H9 (cell line): ENCODE results near the gene CDH4. TPM values are rescaled to one million over a fixed set of nuclear protein-coding genes. Genes with fewer than 3 reads are reported as not detected.

ENCODE experiments used
- DNase-seq: peaks from one replicate; pipeline ENCODE4 v3.0.0-alpha.2; 2017
- H2AFZ ChIP-seq: one replicate; pipeline ENCODE4 v1.6.1; 2013; ENCODE audit warnings: mild to moderate bottlenecking, low read length, control low read depth, moderate library complexity
- H2AK5ac ChIP-seq: 2 replicates; pipeline ENCODE4 v1.6.1; 2013; ENCODE audit warnings: low read length, control low read depth, mixed read lengths; ENCODE audit not compliant: insufficient read length
- H2BK120ac ChIP-seq: one replicate; pipeline ENCODE4 v1.6.1; 2013; ENCODE audit warnings: low read depth, mild to moderate bottlenecking, low read length, control low read depth, inconsistent platforms; ENCODE audit not compliant: poor library complexity, severe bottlenecking
- H2BK12ac ChIP-seq: 2 replicates; pipeline ENCODE4 v1.6.1; 2013; ENCODE audit warnings: low read length, control low read depth, mixed read lengths, low read depth; ENCODE audit not compliant: insufficient read length
- H2BK15ac ChIP-seq: 2 replicates; pipeline ENCODE4 v1.6.1; 2013; ENCODE audit warnings: low read depth, low read length, control low read depth
- H2BK20ac ChIP-seq: one replicate; pipeline ENCODE4 v1.6.1; 2013; ENCODE audit warnings: low read depth, mild to moderate bottlenecking, low read length, control low read depth, inconsistent platforms; ENCODE audit not compliant: poor library complexity, severe bottlenecking
- H2BK5ac ChIP-seq: 2 replicates; pipeline ENCODE4 v1.6.1; 2013; ENCODE audit warnings: low read length, control low read depth, mixed read lengths; ENCODE audit not compliant: insufficient read length
- H3K14ac ChIP-seq: 2 replicates; pipeline ENCODE4 v1.6.1; 2013; ENCODE audit warnings: low read length, control low read depth; ENCODE audit not compliant: insufficient read depth
- H3K18ac ChIP-seq: 2 replicates; pipeline ENCODE4 v1.6.1; 2013; ENCODE audit warnings: low read depth, mild to moderate bottlenecking, mixed read lengths, low read length, control low read depth; ENCODE audit not compliant: insufficient read length
- H3K23ac ChIP-seq: 2 replicates; pipeline ENCODE4 v1.6.1; 2013; ENCODE audit warnings: low read length, control low read depth, mixed read lengths, low read depth; ENCODE audit not compliant: insufficient read length
- H3K23me2 ChIP-seq: 2 replicates; pipeline ENCODE4 v1.6.1; 2013; ENCODE audit warnings: low read depth, mild to moderate bottlenecking, mixed read lengths, low read length, control low read depth; ENCODE audit not compliant: insufficient read length, poor library complexity, severe bottlenecking
- H3K27ac ChIP-seq: 2 replicates; pipeline ENCODE4 v1.5.1; 2013; ENCODE audit warnings: low read length, control low read depth, mixed read lengths, low read depth; ENCODE audit not compliant: insufficient read length
- H3K27me3 ChIP-seq: 2 replicates; pipeline ENCODE4 v1.6.1; 2013; ENCODE audit warnings: low read length, control low read depth, inconsistent platforms; ENCODE audit not compliant: insufficient read depth
- H3K4ac ChIP-seq: 2 replicates; pipeline ENCODE4 v1.6.1; 2013; ENCODE audit warnings: low read depth, mild to moderate bottlenecking, control low read depth, inconsistent platforms, low read length, moderate library complexity
- H3K4me1 ChIP-seq: 2 replicates; pipeline ENCODE4 v1.6.1; 2013; ENCODE audit warnings: low read length, control low read depth, inconsistent platforms; ENCODE audit not compliant: insufficient read depth
- H3K4me2 ChIP-seq: 2 replicates; pipeline ENCODE4 v1.6.1; 2013; ENCODE audit warnings: low read length, control low read depth, mixed read lengths; ENCODE audit not compliant: insufficient read length, insufficient read depth
- H3K56ac ChIP-seq: 2 replicates; pipeline ENCODE4 v1.6.1; 2013; ENCODE audit warnings: low read depth, mild to moderate bottlenecking, mixed read lengths, low read length, control low read depth; ENCODE audit not compliant: insufficient read length
- H3K79me1 ChIP-seq: 2 replicates; pipeline ENCODE4 v1.6.1; 2013; ENCODE audit warnings: low read depth, mild to moderate bottlenecking, moderate library complexity, low read length, control low read depth, inconsistent platforms; ENCODE audit not compliant: insufficient read depth, poor library complexity, severe bottlenecking
- H3K79me2 ChIP-seq: 2 replicates; pipeline ENCODE4 v1.6.1; 2013; ENCODE audit warnings: low read length, control low read depth, inconsistent platforms; ENCODE audit not compliant: insufficient read depth
- H3K9ac ChIP-seq: 2 replicates; pipeline ENCODE4 v1.6.1; 2013; ENCODE audit warnings: low read length, control low read depth, mixed read lengths; ENCODE audit not compliant: insufficient read length; ENCODE audit errors: extremely low read depth
- H3K9me3 ChIP-seq: one replicate; pipeline ENCODE4 v1.6.1; 2013; ENCODE audit warnings: low read depth, low read length, inconsistent platforms; ENCODE audit not compliant: control insufficient read depth
- H3T11ph ChIP-seq: one replicate; pipeline ENCODE4 v1.6.1; 2013; ENCODE audit warnings: mild to moderate bottlenecking, low read length, control low read depth, inconsistent platforms
- H4K20me1 ChIP-seq: one replicate; pipeline ENCODE4 v1.6.1; 2013; ENCODE audit not compliant: control insufficient read depth, insufficient read length, insufficient read depth
- H4K5ac ChIP-seq: 2 replicates; pipeline ENCODE4 v1.6.1; 2013; ENCODE audit warnings: low read depth, mild to moderate bottlenecking, mixed read lengths, low read length, control low read depth; ENCODE audit not compliant: insufficient read length
- H4K8ac ChIP-seq: replicated peaks from 2 replicates; pipeline ENCODE4 v1.6.1; 2013; ENCODE audit warnings: low read length, control low read depth, mixed read lengths, low read depth; ENCODE audit not compliant: insufficient read length
- H4K91ac ChIP-seq: 2 replicates; pipeline ENCODE4 v1.6.1; 2013; ENCODE audit warnings: low read depth, mild to moderate bottlenecking, moderate library complexity, mixed read lengths, low read length, control low read depth; ENCODE audit not compliant: insufficient read length
- H3K27ac Mint-ChIP-seq, 3 experiments: 2 replicates in 2 of 3; 3 replicates in 1 of 3; pipeline ENCODE4 v1.8.0; 2020 to 2021; ENCODE audit warnings: mixed read lengths in 3 of 3, mild to moderate bottlenecking in 1 of 3, moderate library complexity in 1 of 3
- H3K27me3 Mint-ChIP-seq: 2 replicates; pipeline ENCODE4 v1.8.0; 2021; ENCODE audit warnings: low read depth, mild to moderate bottlenecking, moderate library complexity, mixed read lengths
- H3K36me3 Mint-ChIP-seq, 3 experiments: 2 replicates in 2 of 3; 3 replicates in 1 of 3; pipeline ENCODE4 v1.8.0; 2020 to 2021; ENCODE audit warnings: low read depth in 3 of 3, mixed read lengths in 3 of 3; ENCODE audit not compliant: insufficient read depth in 1 of 3
- H3K4me1 Mint-ChIP-seq, 2 experiments: 2 replicates each; pipeline ENCODE4 v1.8.0; 2020; ENCODE audit warnings: mixed read lengths in 2 of 2
- H3K4me3 Mint-ChIP-seq, 2 experiments: 2 replicates in 1 of 2; 3 replicates in 1 of 2; pipeline ENCODE4 v1.8.0; 2020 to 2021; ENCODE audit warnings: mild to moderate bottlenecking in 2 of 2, mixed read lengths in 2 of 2, moderate library complexity in 1 of 2
- H3K9me3 Mint-ChIP-seq, 2 experiments: 2 replicates in 1 of 2; 3 replicates in 1 of 2; pipeline ENCODE4 v1.8.0; 2020; ENCODE audit warnings: mild to moderate bottlenecking in 2 of 2, mixed read lengths in 2 of 2, moderate library complexity in 1 of 2
- WGBS: extraction: QIAGEN DNeasy Blood & Tissue Kit; methylation state at CpG from one replicate; pipeline ENCODE4 v1.1.7; 2013; ENCODE audit warnings: missing lambda C conversion rate, low lambda C conversion rate, mixed read lengths; ENCODE audit not compliant: insufficient read length; ENCODE audit errors: extremely low coverage; 5-methylcytosine and 5-hydroxymethylcytosine counted together
- total RNA-seq: library from RNA; stranded (reverse); gene quantifications from 2 replicates; pipeline ENCODE4 v1.2.1, GENCODE V29; 2021
- TF ChIP-seq, protein P1 (sequence below): fragments of 200-600 bp; sonication (generic); conservative IDR thresholded peaks from 3 replicates; pipeline ENCODE4 v1.8.0; 2021; ENCODE audit warnings: antibody characterized with exemption, mild to moderate bottlenecking

The CDH4 gene
- total RNA-seq, 1 experiment from 2014 or later: 3.0 TPM

DNA sequence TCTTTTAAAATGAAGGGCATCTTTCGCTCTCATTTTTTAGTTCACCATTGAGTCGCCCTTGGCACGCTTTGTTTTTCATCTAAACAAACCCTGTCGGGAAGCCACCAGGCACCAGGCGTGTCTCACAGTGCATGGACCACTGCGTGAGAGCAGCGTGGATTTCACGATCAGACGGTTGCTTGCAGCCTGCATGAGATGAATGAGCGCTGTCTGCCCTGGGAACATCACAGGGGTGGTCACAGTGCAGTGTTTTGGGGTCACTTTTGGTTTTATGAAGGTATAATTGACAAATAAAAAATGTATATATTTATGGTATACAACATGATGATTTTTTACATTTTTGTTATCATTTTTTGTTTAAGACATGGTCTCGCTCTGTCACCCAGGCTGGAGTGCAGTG lies 61.3 kb downstream of the CDH4 start:
- Histone ChIP-seq H3K56ac (no peak overlapping the region), H4K8ac (no peak overlapping the region), H2BK12ac (no peak overlapping the region), H2AK5ac (no peak overlapping the region), H4K91ac (no peak overlapping the region), H3K79me2 (no peaks in the 10 kb centered on the region), H3K14ac (no peak overlapping the region), H3K23ac (no peak overlapping the region), H2BK120ac (no peak overlapping the region), H4K5ac (no peak overlapping the region), H3K18ac (no peak overlapping the region), H3K9ac (no peak overlapping the region), H2AFZ (no peak overlapping the region), H3K4me1 (0 out of 2 replicates have a peak, but pooled peaks cover under 1% of the 10 kb centered on the region), H3K79me1 (no peaks in the 10 kb centered on the region), H3K4ac (no peak overlapping the region), H2BK5ac (no peak overlapping the region), H3K27ac (no peak overlapping the region), H3K23me2 (no peaks in the 10 kb centered on the region), H3K9me3 (no peaks in the 10 kb centered on the region), H2BK15ac (no peak overlapping the region), H3T11ph (no peak overlapping the region), H3K27me3 (no peaks in the 10 kb centered on the region), H4K20me1 (no peaks in the 10 kb centered on the region), H3K4me2 (no peak overlapping the region), H2BK20ac (no peak overlapping the region)
- Mint-ChIP-seq H3K27ac (no peak overlapping the region), H3K27me3 (peaks cover 35% of the 10 kb centered on the region), H3K9me3 (no peaks in the 10 kb centered on the region; a peak in 1 of 5 replicates), H3K4me3 (no peak overlapping the region), H3K36me3 (no peaks in the 10 kb centered on the region; a peak in 1 of 7 replicates), H3K4me1 (peaks cover 9 to 22% of the 10 kb centered on the region in 2 experiments)
- DNase-seq: no peak
- no CpG with 5 or more reads among the region's 11 CpGs for WGBS
- TF ChIP-seq, protein P1, sequence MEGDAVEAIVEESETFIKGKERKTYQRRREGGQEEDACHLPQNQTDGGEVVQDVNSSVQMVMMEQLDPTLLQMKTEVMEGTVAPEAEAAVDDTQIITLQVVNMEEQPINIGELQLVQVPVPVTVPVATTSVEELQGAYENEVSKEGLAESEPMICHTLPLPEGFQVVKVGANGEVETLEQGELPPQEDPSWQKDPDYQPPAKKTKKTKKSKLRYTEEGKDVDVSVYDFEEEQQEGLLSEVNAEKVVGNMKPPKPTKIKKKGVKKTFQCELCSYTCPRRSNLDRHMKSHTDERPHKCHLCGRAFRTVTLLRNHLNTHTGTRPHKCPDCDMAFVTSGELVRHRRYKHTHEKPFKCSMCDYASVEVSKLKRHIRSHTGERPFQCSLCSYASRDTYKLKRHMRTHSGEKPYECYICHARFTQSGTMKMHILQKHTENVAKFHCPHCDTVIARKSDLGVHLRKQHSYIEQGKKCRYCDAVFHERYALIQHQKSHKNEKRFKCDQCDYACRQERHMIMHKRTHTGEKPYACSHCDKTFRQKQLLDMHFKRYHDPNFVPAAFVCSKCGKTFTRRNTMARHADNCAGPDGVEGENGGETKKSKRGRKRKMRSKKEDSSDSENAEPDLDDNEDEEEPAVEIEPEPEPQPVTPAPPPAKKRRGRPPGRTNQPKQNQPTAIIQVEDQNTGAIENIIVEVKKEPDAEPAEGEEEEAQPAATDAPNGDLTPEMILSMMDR: no peak
